H9 (cell line): ENCODE data around the gene COG6. TPM values are rescaled to one million over a fixed set of nuclear protein-coding genes. Genes with fewer than 3 reads are reported as not detected.

Experiments
- DNase-seq: peaks from one replicate; pipeline ENCODE4 v3.0.0-alpha.2; 2017
- H2AFZ ChIP-seq: one replicate; pipeline ENCODE4 v1.6.1; 2013; ENCODE audit warnings: mild to moderate bottlenecking, low read length, control low read depth, moderate library complexity
- H2AK5ac ChIP-seq: 2 replicates; pipeline ENCODE4 v1.6.1; 2013; ENCODE audit warnings: low read length, control low read depth, mixed read lengths; ENCODE audit not compliant: insufficient read length
- H2BK120ac ChIP-seq: one replicate; pipeline ENCODE4 v1.6.1; 2013; ENCODE audit warnings: low read depth, mild to moderate bottlenecking, low read length, control low read depth, inconsistent platforms; ENCODE audit not compliant: poor library complexity, severe bottlenecking
- H2BK12ac ChIP-seq: 2 replicates; pipeline ENCODE4 v1.6.1; 2013; ENCODE audit warnings: low read length, control low read depth, mixed read lengths, low read depth; ENCODE audit not compliant: insufficient read length
- H2BK15ac ChIP-seq: 2 replicates; pipeline ENCODE4 v1.6.1; 2013; ENCODE audit warnings: low read depth, low read length, control low read depth
- H2BK20ac ChIP-seq: one replicate; pipeline ENCODE4 v1.6.1; 2013; ENCODE audit warnings: low read depth, mild to moderate bottlenecking, low read length, control low read depth, inconsistent platforms; ENCODE audit not compliant: poor library complexity, severe bottlenecking
- H2BK5ac ChIP-seq: 2 replicates; pipeline ENCODE4 v1.6.1; 2013; ENCODE audit warnings: low read length, control low read depth, mixed read lengths; ENCODE audit not compliant: insufficient read length
- H3K14ac ChIP-seq: 2 replicates; pipeline ENCODE4 v1.6.1; 2013; ENCODE audit warnings: low read length, control low read depth; ENCODE audit not compliant: insufficient read depth
- H3K18ac ChIP-seq: 2 replicates; pipeline ENCODE4 v1.6.1; 2013; ENCODE audit warnings: low read depth, mild to moderate bottlenecking, mixed read lengths, low read length, control low read depth; ENCODE audit not compliant: insufficient read length
- H3K23ac ChIP-seq: 2 replicates; pipeline ENCODE4 v1.6.1; 2013; ENCODE audit warnings: low read length, control low read depth, mixed read lengths, low read depth; ENCODE audit not compliant: insufficient read length
- H3K23me2 ChIP-seq: 2 replicates; pipeline ENCODE4 v1.6.1; 2013; ENCODE audit warnings: low read depth, mild to moderate bottlenecking, mixed read lengths, low read length, control low read depth; ENCODE audit not compliant: insufficient read length, poor library complexity, severe bottlenecking
- H3K27ac ChIP-seq: 2 replicates; pipeline ENCODE4 v1.5.1; 2013; ENCODE audit warnings: low read length, control low read depth, mixed read lengths, low read depth; ENCODE audit not compliant: insufficient read length
- H3K27me3 ChIP-seq: 2 replicates; pipeline ENCODE4 v1.6.1; 2013; ENCODE audit warnings: low read length, control low read depth, inconsistent platforms; ENCODE audit not compliant: insufficient read depth
- H3K4ac ChIP-seq: 2 replicates; pipeline ENCODE4 v1.6.1; 2013; ENCODE audit warnings: low read depth, mild to moderate bottlenecking, control low read depth, inconsistent platforms, low read length, moderate library complexity
- H3K4me1 ChIP-seq: 2 replicates; pipeline ENCODE4 v1.6.1; 2013; ENCODE audit warnings: low read length, control low read depth, inconsistent platforms; ENCODE audit not compliant: insufficient read depth
- H3K4me2 ChIP-seq: 2 replicates; pipeline ENCODE4 v1.6.1; 2013; ENCODE audit warnings: low read length, control low read depth, mixed read lengths; ENCODE audit not compliant: insufficient read length, insufficient read depth
- H3K56ac ChIP-seq: 2 replicates; pipeline ENCODE4 v1.6.1; 2013; ENCODE audit warnings: low read depth, mild to moderate bottlenecking, mixed read lengths, low read length, control low read depth; ENCODE audit not compliant: insufficient read length
- H3K79me1 ChIP-seq: 2 replicates; pipeline ENCODE4 v1.6.1; 2013; ENCODE audit warnings: low read depth, mild to moderate bottlenecking, moderate library complexity, low read length, control low read depth, inconsistent platforms; ENCODE audit not compliant: insufficient read depth, poor library complexity, severe bottlenecking
- H3K79me2 ChIP-seq: 2 replicates; pipeline ENCODE4 v1.6.1; 2013; ENCODE audit warnings: low read length, control low read depth, inconsistent platforms; ENCODE audit not compliant: insufficient read depth
- H3K9ac ChIP-seq: 2 replicates; pipeline ENCODE4 v1.6.1; 2013; ENCODE audit warnings: low read length, control low read depth, mixed read lengths; ENCODE audit not compliant: insufficient read length; ENCODE audit errors: extremely low read depth
- H3K9me3 ChIP-seq: one replicate; pipeline ENCODE4 v1.6.1; 2013; ENCODE audit warnings: low read depth, low read length, inconsistent platforms; ENCODE audit not compliant: control insufficient read depth
- H3T11ph ChIP-seq: one replicate; pipeline ENCODE4 v1.6.1; 2013; ENCODE audit warnings: mild to moderate bottlenecking, low read length, control low read depth, inconsistent platforms
- H4K20me1 ChIP-seq: one replicate; pipeline ENCODE4 v1.6.1; 2013; ENCODE audit not compliant: control insufficient read depth, insufficient read length, insufficient read depth
- H4K5ac ChIP-seq: 2 replicates; pipeline ENCODE4 v1.6.1; 2013; ENCODE audit warnings: low read depth, mild to moderate bottlenecking, mixed read lengths, low read length, control low read depth; ENCODE audit not compliant: insufficient read length
- H4K8ac ChIP-seq: replicated peaks from 2 replicates; pipeline ENCODE4 v1.6.1; 2013; ENCODE audit warnings: low read length, control low read depth, mixed read lengths, low read depth; ENCODE audit not compliant: insufficient read length
- H4K91ac ChIP-seq: 2 replicates; pipeline ENCODE4 v1.6.1; 2013; ENCODE audit warnings: low read depth, mild to moderate bottlenecking, moderate library complexity, mixed read lengths, low read length, control low read depth; ENCODE audit not compliant: insufficient read length
- H3K27ac Mint-ChIP-seq, 3 experiments: 2 replicates in 2 of 3; 3 replicates in 1 of 3; pipeline ENCODE4 v1.8.0; 2020 to 2021; ENCODE audit warnings: mixed read lengths in 3 of 3, mild to moderate bottlenecking in 1 of 3, moderate library complexity in 1 of 3
- H3K27me3 Mint-ChIP-seq: 2 replicates; pipeline ENCODE4 v1.8.0; 2021; ENCODE audit warnings: low read depth, mild to moderate bottlenecking, moderate library complexity, mixed read lengths
- H3K36me3 Mint-ChIP-seq, 3 experiments: 2 replicates in 2 of 3; 3 replicates in 1 of 3; pipeline ENCODE4 v1.8.0; 2020 to 2021; ENCODE audit warnings: low read depth in 3 of 3, mixed read lengths in 3 of 3; ENCODE audit not compliant: insufficient read depth in 1 of 3
- H3K4me1 Mint-ChIP-seq, 2 experiments: 2 replicates each; pipeline ENCODE4 v1.8.0; 2020; ENCODE audit warnings: mixed read lengths in 2 of 2
- H3K4me3 Mint-ChIP-seq, 2 experiments: 2 replicates in 1 of 2; 3 replicates in 1 of 2; pipeline ENCODE4 v1.8.0; 2020 to 2021; ENCODE audit warnings: mild to moderate bottlenecking in 2 of 2, mixed read lengths in 2 of 2, moderate library complexity in 1 of 2
- H3K9me3 Mint-ChIP-seq, 2 experiments: 2 replicates in 1 of 2; 3 replicates in 1 of 2; pipeline ENCODE4 v1.8.0; 2020; ENCODE audit warnings: mild to moderate bottlenecking in 2 of 2, mixed read lengths in 2 of 2, moderate library complexity in 1 of 2
- CTCF ChIP-seq: fragments of 200-600 bp; sonication (generic); conservative IDR thresholded peaks from 3 replicates; pipeline ENCODE4 v1.8.0; 2021; ENCODE audit warnings: antibody characterized with exemption, mild to moderate bottlenecking
- WGBS: extraction: QIAGEN DNeasy Blood & Tissue Kit; methylation state at CpG from one replicate; pipeline ENCODE4 v1.1.7; 2013; ENCODE audit warnings: missing lambda C conversion rate, low lambda C conversion rate, mixed read lengths; ENCODE audit not compliant: insufficient read length; ENCODE audit errors: extremely low coverage; 5-methylcytosine and 5-hydroxymethylcytosine counted together
- total RNA-seq: library from RNA; stranded (reverse); gene quantifications from 2 replicates; pipeline ENCODE4 v1.2.1, GENCODE V29; 2021

The COG6 gene
- total RNA-seq, 1 experiment from 2014 or later = 23.7 TPM

- no peak overlapping the region for H2BK12ac ChIP-seq
- no peaks in the 10 kb centered on the region for H3K79me1 ChIP-seq
- no peak overlapping the region for H3K18ac ChIP-seq
- H3T11ph ChIP-seq = no peak overlapping the region
- H3K23ac ChIP-seq = no peak overlapping the region
- Mint-ChIP-seq H3K4me3 (no peak overlapping the region), H3K36me3 (peaks cover 0 to 16% (median 0%) of the 10 kb centered on the region in 3 experiments; a peak in 2 of 7 replicates), H3K27me3 (no peaks in the 10 kb centered on the region), H3K4me1 (no peaks in the 10 kb centered on the region), H3K27ac (no peak overlapping the region), H3K9me3 (no peaks in the 10 kb centered on the region)
- WGBS = no CpG with 5 or more reads among the region's 2 CpGs
- no peak overlapping the region for H2AFZ ChIP-seq
- H3K4me2 ChIP-seq = no peak overlapping the region
- H3K14ac ChIP-seq = no peak overlapping the region
- no peak for DNase-seq
- no peak for TF ChIP-seq CTCF
- no peaks in the 10 kb centered on the region for H4K20me1 ChIP-seq
- H3K4ac ChIP-seq = no peak overlapping the region
- no peak overlapping the region for H3K27ac ChIP-seq
- H3K79me2 ChIP-seq = no peaks in the 10 kb centered on the region
- no peak overlapping the region for H2BK5ac ChIP-seq
- no peak overlapping the region for H4K91ac ChIP-seq
- H2BK20ac ChIP-seq = no peak overlapping the region
- H3K9ac ChIP-seq = no peak overlapping the region
- no peak overlapping the region for H2BK15ac ChIP-seq
- no peak overlapping the region for H4K5ac ChIP-seq
- H3K56ac ChIP-seq = no peak overlapping the region
- H3K23me2 ChIP-seq = no peaks in the 10 kb centered on the region
- no peak overlapping the region for H2BK120ac ChIP-seq
- no peaks in the 10 kb centered on the region for H3K27me3 ChIP-seq
- H2AK5ac ChIP-seq = no peak overlapping the region
- no peaks in the 10 kb centered on the region for H3K9me3 ChIP-seq
- H3K4me1 ChIP-seq = no peaks in the 10 kb centered on the region
- H4K8ac ChIP-seq = no peak overlapping the region
These were observed 8.5 kb downstream of the COG6 start for GRCh38 chr13:39663958-39664357.
